Loucy (cell line): ENCODE results near the gene JAZF1.
"Not testable (repeated sequence)": the region's sequence is repeated elsewhere in the genome, so short reads cannot be mapped to it uniquely, and the experiment has no call there.

Source experiments
- EZH2phosphoT487 ChIP-seq: fragments of 200-600 bp; IDR thresholded peaks from 2 replicates; pipeline ENCODE4 v1.6.1; 2018; ENCODE audit warnings: antibody characterized with exemption, mild to moderate bottlenecking, moderate library complexity, borderline replicate concordance
- TF ChIP-seq, protein P1 (sequence below): fragments of 200-600 bp; sonication (generic); conservative IDR thresholded peaks from 2 replicates; pipeline ENCODE4 v1.5.1; 2014; ENCODE audit warnings: mild to moderate bottlenecking, antibody characterized with exemption, low read length

GRCh38 chr7:27886710-27887109, 293.9 kb downstream of the JAZF1 start:
- TF ChIP-seq, protein P1, sequence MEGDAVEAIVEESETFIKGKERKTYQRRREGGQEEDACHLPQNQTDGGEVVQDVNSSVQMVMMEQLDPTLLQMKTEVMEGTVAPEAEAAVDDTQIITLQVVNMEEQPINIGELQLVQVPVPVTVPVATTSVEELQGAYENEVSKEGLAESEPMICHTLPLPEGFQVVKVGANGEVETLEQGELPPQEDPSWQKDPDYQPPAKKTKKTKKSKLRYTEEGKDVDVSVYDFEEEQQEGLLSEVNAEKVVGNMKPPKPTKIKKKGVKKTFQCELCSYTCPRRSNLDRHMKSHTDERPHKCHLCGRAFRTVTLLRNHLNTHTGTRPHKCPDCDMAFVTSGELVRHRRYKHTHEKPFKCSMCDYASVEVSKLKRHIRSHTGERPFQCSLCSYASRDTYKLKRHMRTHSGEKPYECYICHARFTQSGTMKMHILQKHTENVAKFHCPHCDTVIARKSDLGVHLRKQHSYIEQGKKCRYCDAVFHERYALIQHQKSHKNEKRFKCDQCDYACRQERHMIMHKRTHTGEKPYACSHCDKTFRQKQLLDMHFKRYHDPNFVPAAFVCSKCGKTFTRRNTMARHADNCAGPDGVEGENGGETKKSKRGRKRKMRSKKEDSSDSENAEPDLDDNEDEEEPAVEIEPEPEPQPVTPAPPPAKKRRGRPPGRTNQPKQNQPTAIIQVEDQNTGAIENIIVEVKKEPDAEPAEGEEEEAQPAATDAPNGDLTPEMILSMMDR = not testable (repeated sequence)
- not testable (repeated sequence) for TF ChIP-seq EZH2phosphoT487
